Immature natural killer cell (primary cell): Measurements from ENCODE around the gene PRR16. TPM values are rescaled to one million over a fixed set of nuclear protein-coding genes. Genes with fewer than 3 reads are reported as not detected.

Source experiments
- DNase-seq, 3 donors: peaks; one replicate each; pipeline ENCODE4 v3.0.0; 2022; ENCODE audit warnings: mixed read lengths in 1 of 3
- H3K27ac Mint-ChIP-seq, 6 donors: one replicate each; pipeline ENCODE4 v1.8.0; 2020; ENCODE audit warnings: mixed read lengths in 6 of 6, mild to moderate bottlenecking in 5 of 6, inconsistent platforms in 4 of 6, moderate library complexity in 3 of 6
- H3K27me3 Mint-ChIP-seq, 3 donors: one replicate each; pipeline ENCODE4 v1.8.0; 2020 to 2021; ENCODE audit warnings: low read depth in 3 of 3, mild to moderate bottlenecking in 3 of 3, mixed read lengths in 3 of 3, moderate library complexity in 3 of 3, inconsistent platforms in 1 of 3
- H3K36me3 Mint-ChIP-seq, 3 donors: one replicate each; pipeline ENCODE4 v1.8.0; 2020; ENCODE audit warnings: mixed read lengths in 3 of 3, inconsistent platforms in 2 of 3, mild to moderate bottlenecking in 2 of 3
- H3K4me1 Mint-ChIP-seq, 2 donors: one replicate each; pipeline ENCODE4 v1.8.0; 2020; ENCODE audit warnings: inconsistent platforms in 2 of 2, mild to moderate bottlenecking in 2 of 2, mixed read lengths in 2 of 2, moderate library complexity in 1 of 2
- H3K4me3 Mint-ChIP-seq, 5 donors: one replicate each; pipeline ENCODE4 v1.8.0; 2020; ENCODE audit warnings: mild to moderate bottlenecking in 5 of 5, mixed read lengths in 5 of 5, inconsistent platforms in 3 of 5, moderate library complexity in 3 of 5
- H3K9me3 Mint-ChIP-seq, 6 donors: one replicate each; pipeline ENCODE4 v1.8.0; 2020; ENCODE audit warnings: mild to moderate bottlenecking in 6 of 6, mixed read lengths in 6 of 6, inconsistent platforms in 4 of 6, moderate library complexity in 3 of 6
- polyA plus RNA-seq, 3 donors: library from polyadenylated mRNA; unstranded; fragments of 300-500 nt; fragmentation: Illumina TruSeq; gene quantifications; one replicate each; pipeline ENCODE4 v1.2.3, GENCODE V29; 2021

PRR16 gene
- polyA plus RNA-seq, 3 donors from 2014 or later: not detected

GRCh38 chr5:120539471-120539870, 75.4 kb downstream of the PRR16 start:
- Mint-ChIP-seq H3K36me3 (no peaks in the 10 kb centered on the region), H3K27ac (no peak overlapping the region), H3K4me3 (no peak overlapping the region), H3K9me3 (peaks cover 3 to 27% (median 9%) of the 10 kb centered on the region in 6 donors), H3K4me1 (no peaks in the 10 kb centered on the region), H3K27me3 (no peaks in the 10 kb centered on the region)
- DNase-seq: no peak

GRCh38 chr5:120540097-120540496, 76.0 kb downstream of the PRR16 start:
- Mint-ChIP-seq H3K27ac (no peak overlapping the region), H3K4me1 (no peaks in the 10 kb centered on the region), H3K27me3 (no peaks in the 10 kb centered on the region), H3K4me3 (no peak overlapping the region), H3K36me3 (no peaks in the 10 kb centered on the region), H3K9me3 (peaks cover 3 to 21% (median 7%) of the 10 kb centered on the region in 6 donors)
- no peak for DNase-seq

GRCh38 chr5:120544043-120544442, 79.9 kb downstream of the PRR16 start:
- Mint-ChIP-seq H3K27ac (no peak overlapping the region), H3K4me3 (no peak overlapping the region), H3K4me1 (no peaks in the 10 kb centered on the region), H3K36me3 (no peaks in the 10 kb centered on the region), H3K27me3 (no peaks in the 10 kb centered on the region), H3K9me3 (peaks cover 2 to 22% (median 12%) of the 10 kb centered on the region in 6 donors)
- DNase-seq: no peak

GRCh38 chr5:120545007-120545406, 80.9 kb downstream of the PRR16 start:
- no peaks in the 10 kb centered on the region for H3K36me3 Mint-ChIP-seq
- H3K27ac Mint-ChIP-seq: no peak overlapping the region
- peaks cover 2 to 22% (median 10%) of the 10 kb centered on the region in 6 donors for H3K9me3 Mint-ChIP-seq
- no peak overlapping the region for H3K4me3 Mint-ChIP-seq
- DNase-seq: no peak
- H3K4me1 Mint-ChIP-seq: no peaks in the 10 kb centered on the region
- H3K27me3 Mint-ChIP-seq: no peaks in the 10 kb centered on the region

- Mint-ChIP-seq H3K36me3 (no peaks in the 10 kb centered on the region), H3K9me3 (peaks cover 2 to 22% (median 8%) of the 10 kb centered on the region in 6 donors), H3K4me3 (no peak overlapping the region), H3K4me1 (no peaks in the 10 kb centered on the region), H3K27me3 (no peaks in the 10 kb centered on the region), H3K27ac (no peak overlapping the region)
- DNase-seq: no peak
These were observed 81.9 kb downstream of the PRR16 start for GRCh38 chr5:120545951-120546350.

- no peaks in the 10 kb centered on the region for H3K36me3 Mint-ChIP-seq
- H3K4me1 Mint-ChIP-seq: no peaks in the 10 kb centered on the region
- H3K4me3 Mint-ChIP-seq: no peak overlapping the region
- no peak overlapping the region for H3K27ac Mint-ChIP-seq
- no peak for DNase-seq
- H3K27me3 Mint-ChIP-seq: no peaks in the 10 kb centered on the region
- H3K9me3 Mint-ChIP-seq: peaks cover 2 to 14% (median 8%) of the 10 kb centered on the region in 6 donors
These were observed 82.8 kb downstream of the PRR16 start for GRCh38 chr5:120546922-120547321.

- Mint-ChIP-seq H3K4me1 (no peaks in the 10 kb centered on the region), H3K27me3 (no peaks in the 10 kb centered on the region), H3K9me3 (peaks cover 0 to 14% (median 8%) of the 10 kb centered on the region in 6 donors), H3K27ac (no peak overlapping the region), H3K36me3 (no peaks in the 10 kb centered on the region), H3K4me3 (no peak overlapping the region)
- DNase-seq: no peak
These were observed 86.3 kb downstream of the PRR16 start for GRCh38 chr5:120550358-120550757.

- H3K4me1 Mint-ChIP-seq: no peaks in the 10 kb centered on the region
- no peak overlapping the region for H3K4me3 Mint-ChIP-seq
- H3K9me3 Mint-ChIP-seq: peaks cover 0 to 17% (median 8%) of the 10 kb centered on the region in 6 donors
- H3K36me3 Mint-ChIP-seq: no peaks in the 10 kb centered on the region
- no peaks in the 10 kb centered on the region for H3K27me3 Mint-ChIP-seq
- no peak overlapping the region for H3K27ac Mint-ChIP-seq
- no peak for DNase-seq
These were observed 88.5 kb downstream of the PRR16 start for GRCh38 chr5:120552638-120553037.

- no peak for DNase-seq
- Mint-ChIP-seq H3K27me3 (no peaks in the 10 kb centered on the region), H3K27ac (no peak overlapping the region), H3K9me3 (peaks cover 3 to 21% (median 8%) of the 10 kb centered on the region in 6 donors), H3K4me1 (no peaks in the 10 kb centered on the region), H3K4me3 (no peak overlapping the region), H3K36me3 (no peaks in the 10 kb centered on the region)
These were observed 91.2 kb downstream of the PRR16 start for GRCh38 chr5:120555345-120555744.

GRCh38 chr5:120564013-120564412, 99.9 kb downstream of the PRR16 start:
- H3K4me3 Mint-ChIP-seq: no peak overlapping the region
- H3K4me1 Mint-ChIP-seq: no peaks in the 10 kb centered on the region
- H3K36me3 Mint-ChIP-seq: no peaks in the 10 kb centered on the region
- peaks cover 1 to 40% (median 17%) of the 10 kb centered on the region in 6 donors for H3K9me3 Mint-ChIP-seq
- H3K27me3 Mint-ChIP-seq: peaks cover 0 to 1% (median 1%) of the 10 kb centered on the region in 3 donors
- no peak overlapping the region for H3K27ac Mint-ChIP-seq
- DNase-seq: no peak

- Mint-ChIP-seq H3K9me3 (peaks cover 0 to 42% (median 24%) of the 10 kb centered on the region in 6 donors), H3K4me3 (no peak overlapping the region), H3K27ac (no peak overlapping the region), H3K27me3 (peaks cover 0 to 3% (median 1%) of the 10 kb centered on the region in 3 donors), H3K4me1 (no peaks in the 10 kb centered on the region), H3K36me3 (no peaks in the 10 kb centered on the region)
- DNase-seq: no peak
These were observed 103.0 kb downstream of the PRR16 start for GRCh38 chr5:120567066-120567465.

- H3K27ac Mint-ChIP-seq: no peak overlapping the region
- no peak for DNase-seq
- H3K27me3 Mint-ChIP-seq: peaks cover 0 to 3% (median 1%) of the 10 kb centered on the region in 3 donors
- no peak overlapping the region for H3K4me3 Mint-ChIP-seq
- H3K36me3 Mint-ChIP-seq: no peaks in the 10 kb centered on the region
- H3K9me3 Mint-ChIP-seq: peaks cover 5 to 42% (median 21%) of the 10 kb centered on the region in 6 donors
- H3K4me1 Mint-ChIP-seq: no peaks in the 10 kb centered on the region
These were observed 103.8 kb downstream of the PRR16 start for GRCh38 chr5:120567921-120568320.

- no peak for DNase-seq
- no peaks in the 10 kb centered on the region for H3K4me1 Mint-ChIP-seq
- H3K4me3 Mint-ChIP-seq: no peak overlapping the region
- peaks cover 5 to 44% (median 20%) of the 10 kb centered on the region in 6 donors for H3K9me3 Mint-ChIP-seq
- H3K27ac Mint-ChIP-seq: no peak overlapping the region
- peaks cover 0 to 3% (median 1%) of the 10 kb centered on the region in 3 donors for H3K27me3 Mint-ChIP-seq
- no peaks in the 10 kb centered on the region for H3K36me3 Mint-ChIP-seq
These were observed 104.6 kb downstream of the PRR16 start for GRCh38 chr5:120568711-120569110.

GRCh38 chr5:120576588-120576987, 112.5 kb downstream of the PRR16 start:
- Mint-ChIP-seq H3K9me3 (peaks cover 9 to 35% (median 17%) of the 10 kb centered on the region in 6 donors), H3K4me1 (no peaks in the 10 kb centered on the region), H3K27me3 (peaks cover 0 to 1% (median 0%) of the 10 kb centered on the region in 3 donors), H3K36me3 (no peaks in the 10 kb centered on the region), H3K27ac (no peak overlapping the region), H3K4me3 (no peak overlapping the region)
- no peak for DNase-seq

- Mint-ChIP-seq H3K36me3 (no peaks in the 10 kb centered on the region), H3K27ac (no peak overlapping the region), H3K4me1 (no peaks in the 10 kb centered on the region), H3K4me3 (no peak overlapping the region), H3K27me3 (peaks cover 0 to 1% (median 0%) of the 10 kb centered on the region in 3 donors), H3K9me3 (peaks cover 9 to 46% (median 28%) of the 10 kb centered on the region in 6 donors)
- DNase-seq: no peak
These were observed 118.5 kb downstream of the PRR16 start for GRCh38 chr5:120582635-120583034.
